Activated T-cell treated with anti-CD3 and anti-CD28 coated beads, Interleukin-2, amount 50 U/mL, for 72 hours (primary cell): Measurements from ENCODE around the gene RYR2. TPM values are rescaled to one million over a fixed set of nuclear protein-coding genes. Genes with fewer than 3 reads are reported as not detected.
"Not testable (repeated sequence)": the region's sequence is repeated elsewhere in the genome, so short reads cannot be mapped to it uniquely, and the experiment has no call there.

ENCODE experiments used
- ATAC-seq, 2 donors: fragments of 150-1000 bp; cut with Tn5 transposase; replicated peaks in 1 of 2; 2 replicates each; pipeline ENCODE4 v1.10.0; 2021; ENCODE audit warnings: moderate library complexity in 2 of 2, mild to moderate bottlenecking in 1 of 2
- DNase-seq, 2 donors: peaks; one replicate each; pipeline ENCODE4 v3.0.0; 2021 to 2022; ENCODE audit warnings: mixed read lengths in 1 of 2
- H3K27ac Mint-ChIP-seq: one replicate; pipeline ENCODE4 v1.8.0; 2022; ENCODE audit warnings: mild to moderate bottlenecking, moderate library complexity, mixed read lengths
- H3K27me3 Mint-ChIP-seq: one replicate; pipeline ENCODE4 v1.8.0; 2022; ENCODE audit warnings: low read depth, mixed read lengths
- H3K36me3 Mint-ChIP-seq, 2 donors: one replicate each; pipeline ENCODE4 v1.8.0; 2022; ENCODE audit warnings: mixed read lengths in 2 of 2, mild to moderate bottlenecking in 1 of 2; ENCODE audit not compliant: insufficient read depth in 2 of 2
- H3K4me1 Mint-ChIP-seq: one replicate; pipeline ENCODE4 v1.8.0; 2022; ENCODE audit warnings: low read depth, mixed read lengths
- H3K4me3 Mint-ChIP-seq, 2 donors: one replicate each; pipeline ENCODE4 v1.8.0; 2022; ENCODE audit warnings: mild to moderate bottlenecking in 2 of 2, mixed read lengths in 2 of 2, moderate library complexity in 2 of 2
- H3K9me3 Mint-ChIP-seq, 2 donors: one replicate each; pipeline ENCODE4 v1.8.0; 2022; ENCODE audit warnings: mixed read lengths in 2 of 2
- total RNA-seq, 2 donors: library from RNA; stranded (reverse); gene quantifications; one replicate each; pipeline ENCODE4 v1.2.3, GENCODE V29; 2022

RYR2 gene
- total RNA-seq, 2 donors from 2014 or later = 0.02 to 0.19 TPM

GRCh38 chr1:237583270-237583669, 541.3 kb downstream of the RYR2 start:
- no peak for ATAC-seq
- no peak for DNase-seq
- H3K36me3 Mint-ChIP-seq = no peaks in the 10 kb centered on the region
- no peaks in the 10 kb centered on the region for H3K27me3 Mint-ChIP-seq
- peaks cover 1 to 3% of the 10 kb centered on the region in 2 donors for H3K9me3 Mint-ChIP-seq
- no peak overlapping the region for H3K4me3 Mint-ChIP-seq
- H3K27ac Mint-ChIP-seq = no peak overlapping the region
- no peaks in the 10 kb centered on the region for H3K4me1 Mint-ChIP-seq

- Mint-ChIP-seq H3K27ac (no peak overlapping the region), H3K27me3 (no peaks in the 10 kb centered on the region), H3K9me3 (peaks cover 0 to under 1% of the 10 kb centered on the region in 2 donors), H3K4me1 (no peaks in the 10 kb centered on the region), H3K36me3 (no peaks in the 10 kb centered on the region), H3K4me3 (no peak overlapping the region)
- no peak for DNase-seq
- no peak for ATAC-seq
Observed at GRCh38 chr1:237583756-237584155, 541.8 kb downstream of the RYR2 start.

GRCh38 chr1:237590386-237590785, 548.4 kb downstream of the RYR2 start:
- no peak for DNase-seq
- H3K9me3 Mint-ChIP-seq = peaks cover under 1 to 2% of the 10 kb centered on the region in 2 donors
- H3K4me3 Mint-ChIP-seq = no peak overlapping the region
- peaks cover under 1 to 1% of the 10 kb centered on the region in 2 donors for H3K36me3 Mint-ChIP-seq
- H3K4me1 Mint-ChIP-seq = no peaks in the 10 kb centered on the region
- no peak for ATAC-seq
- H3K27me3 Mint-ChIP-seq = no peaks in the 10 kb centered on the region
- no peak overlapping the region for H3K27ac Mint-ChIP-seq

GRCh38 chr1:237591353-237591752, 549.4 kb downstream of the RYR2 start:
- H3K36me3 Mint-ChIP-seq = peaks cover 2 to 3% of the 10 kb centered on the region in 2 donors
- H3K9me3 Mint-ChIP-seq = peaks cover 4% of the 10 kb centered on the region in 2 donors
- no peaks in the 10 kb centered on the region for H3K4me1 Mint-ChIP-seq
- H3K27me3 Mint-ChIP-seq = no peaks in the 10 kb centered on the region
- H3K4me3 Mint-ChIP-seq = no peak overlapping the region
- no peak overlapping the region for H3K27ac Mint-ChIP-seq
- DNase-seq (no peak), ATAC-seq (no peak)

GRCh38 chr1:237603036-237603568, 561.1 kb downstream of the RYR2 start:
- not testable (repeated sequence) for H3K4me1 Mint-ChIP-seq, H3K27ac Mint-ChIP-seq, DNase-seq, ATAC-seq, H3K9me3 Mint-ChIP-seq, H3K27me3 Mint-ChIP-seq, H3K36me3 Mint-ChIP-seq, H3K4me3 Mint-ChIP-seq

GRCh38 chr1:237608433-237608832, 566.4 kb downstream of the RYR2 start:
- Mint-ChIP-seq H3K9me3 (peaks cover 4 to 8% of the 10 kb centered on the region in 2 donors), H3K27ac (no peak overlapping the region), H3K4me3 (no peak overlapping the region), H3K4me1 (no peaks in the 10 kb centered on the region), H3K36me3 (no peaks in the 10 kb centered on the region), H3K27me3 (no peaks in the 10 kb centered on the region)
- ATAC-seq (no peak), DNase-seq (no peak)

GRCh38 chr1:237610157-237610556, 568.2 kb downstream of the RYR2 start:
- no peaks in the 10 kb centered on the region for H3K36me3 Mint-ChIP-seq
- no peak for DNase-seq
- no peak overlapping the region for H3K27ac Mint-ChIP-seq
- no peak overlapping the region for H3K4me3 Mint-ChIP-seq
- ATAC-seq = no peak
- H3K4me1 Mint-ChIP-seq = no peaks in the 10 kb centered on the region
- no peaks in the 10 kb centered on the region for H3K27me3 Mint-ChIP-seq
- H3K9me3 Mint-ChIP-seq = peaks cover 4% of the 10 kb centered on the region in 2 donors

- no peaks in the 10 kb centered on the region for H3K4me1 Mint-ChIP-seq
- no peak for ATAC-seq
- H3K27ac Mint-ChIP-seq = no peak overlapping the region
- no peaks in the 10 kb centered on the region for H3K27me3 Mint-ChIP-seq
- no peak for DNase-seq
- no peaks in the 10 kb centered on the region for H3K36me3 Mint-ChIP-seq
- peaks cover 7 to 12% of the 10 kb centered on the region in 2 donors for H3K9me3 Mint-ChIP-seq
- no peak overlapping the region for H3K4me3 Mint-ChIP-seq
Observed at GRCh38 chr1:237613984-237614383, 572.0 kb downstream of the RYR2 start.

- no peak overlapping the region for H3K27ac Mint-ChIP-seq
Observed at GRCh38 chr1:237619553-237619952, 577.6 kb downstream of the RYR2 start.

GRCh38 chr1:237634922-237635321, 592.9 kb downstream of the RYR2 start:
- no peak overlapping the region for H3K4me3 Mint-ChIP-seq
- peaks cover 4 to 6% of the 10 kb centered on the region in 2 donors for H3K9me3 Mint-ChIP-seq
- H3K27ac Mint-ChIP-seq = no peak overlapping the region
- H3K4me1 Mint-ChIP-seq = no peaks in the 10 kb centered on the region
- H3K27me3 Mint-ChIP-seq = no peaks in the 10 kb centered on the region
- ATAC-seq (no peak), DNase-seq (no peak)
- no peaks in the 10 kb centered on the region for H3K36me3 Mint-ChIP-seq

More at GRCh38 chr1:237619553-237619952, 577.6 kb downstream of the RYR2 start:
- H3K27me3 Mint-ChIP-seq = no peaks in the 10 kb centered on the region
- peaks cover 7 to 12% of the 10 kb centered on the region in 2 donors for H3K9me3 Mint-ChIP-seq
- no peak overlapping the region for H3K4me3 Mint-ChIP-seq
- no peak for ATAC-seq
- no peaks in the 10 kb centered on the region for H3K4me1 Mint-ChIP-seq
- H3K36me3 Mint-ChIP-seq = peaks cover 0 to 3% of the 10 kb centered on the region in 2 donors
- no peak for DNase-seq

GRCh38 chr1:237638555-237638954, 596.6 kb downstream of the RYR2 start:
- H3K27me3 Mint-ChIP-seq = no peaks in the 10 kb centered on the region

GRCh38 chr1:237640011-237640671, 598.2 kb downstream of the RYR2 start:
- ATAC-seq = no peak
- Mint-ChIP-seq H3K27me3 (no peaks in the 10 kb centered on the region), H3K27ac (no peak overlapping the region), H3K4me3 (no peak overlapping the region), H3K4me1 (no peaks in the 10 kb centered on the region), H3K9me3 (peaks cover 2% of the 10 kb centered on the region in 2 donors), H3K36me3 (peaks cover 0 to under 1% of the 10 kb centered on the region in 2 donors)
- DNase-seq = no peak

More at GRCh38 chr1:237638555-237638954, 596.6 kb downstream of the RYR2 start:
- no peak for ATAC-seq
- no peak for DNase-seq
- Mint-ChIP-seq H3K36me3 (no peaks in the 10 kb centered on the region), H3K27ac (no peak overlapping the region), H3K9me3 (peaks cover 4 to 6% of the 10 kb centered on the region in 2 donors), H3K4me1 (no peaks in the 10 kb centered on the region), H3K4me3 (no peak overlapping the region)

GRCh38 chr1:237640966-237641365, 599.0 kb downstream of the RYR2 start:
- DNase-seq = no peak
- peaks cover 0 to 1% of the 10 kb centered on the region in 2 donors for H3K36me3 Mint-ChIP-seq
- H3K4me3 Mint-ChIP-seq = no peak overlapping the region
- no peak for ATAC-seq
- H3K9me3 Mint-ChIP-seq = peaks cover 2 to 4% of the 10 kb centered on the region in 2 donors
- no peaks in the 10 kb centered on the region for H3K27me3 Mint-ChIP-seq
- no peak overlapping the region for H3K27ac Mint-ChIP-seq
- H3K4me1 Mint-ChIP-seq = no peaks in the 10 kb centered on the region

GRCh38 chr1:237650809-237651208, 608.8 kb downstream of the RYR2 start:
- Mint-ChIP-seq H3K36me3 (no peaks in the 10 kb centered on the region), H3K27me3 (no peaks in the 10 kb centered on the region), H3K4me3 (no peak overlapping the region), H3K27ac (no peak overlapping the region), H3K9me3 (peaks cover 0 to 5% of the 10 kb centered on the region in 2 donors), H3K4me1 (no peaks in the 10 kb centered on the region)
- no peak for ATAC-seq
- DNase-seq = no peak
